K562 (cell line): Measurements from ENCODE around the gene SMCO1. TPM values are rescaled to one million over a fixed set of nuclear protein-coding genes. Genes with fewer than 3 reads are reported as not detected.
A peak's percentile ranks its signal among the peaks of the same experiment; 100 is the strongest.

ENCODE experiments used
- ATAC-seq: fragments of 200-7000 bp; cut with Tn5 transposase; 3 replicates; pipeline ENCODE4 v1.9.1; 2020; ENCODE audit warnings: moderate library complexity
- BruUV-seq: library from RNA; stranded (reverse); fragments of 400-500 nt; replicated peaks from 2 replicates; lab custom pipeline; 2021; lab: Mats Ljungman, UMichigan
- CTCF ChIA-PET: fragments of 300-600 bp; formaldehyde crosslinking; extraction: SDS; loops from one replicate; lab custom pipeline; 2021; ENCODE audit warnings: low intra/inter-chr PET ratio; lab: Yijun Ruan, JAX
- POLR2A ChIA-PET: fragments of 300-600, 350-650 bp; sonication (Branson Sonifier 250); formaldehyde crosslinking; extraction: SDS; loops from one replicate; lab custom pipeline; 2021; ENCODE audit warnings: antibody characterized with exemption, inconsistent platforms; lab: Yijun Ruan, JAX
- DNase-seq, 4 experiments: peaks; one replicate each; pipeline versions ENCODE4 v3.0.0 to v3.0.0-alpha.2; 2011 to 2018; ENCODE audit warnings: low spot score in 3 of 4, mixed read lengths in 3 of 4; ENCODE audit errors: extremely low read depth in 1 of 4
- FAIRE-seq: peaks from 2 replicates; lab custom pipeline; 2011; peaks lifted over from hg19 to GRCh38; lab: Jason Lieb, UNC
- H2AFZ ChIP-seq: 2 replicates; pipeline ENCODE4 v1.6.0; 2011; ENCODE audit warnings: low read depth, low read length, control low read depth, inconsistent platforms
- H3K27ac ChIP-seq: fragments of 200-600 bp; 3 replicates; pipeline ENCODE4 v1.8.0; 2011; ENCODE audit warnings: low read depth, mild to moderate bottlenecking, control low read depth, inconsistent platforms, low read length, moderate library complexity, mixed read lengths; ENCODE audit errors: extremely low read depth
- H3K27me3 ChIP-seq, 2 experiments: fragments of 300-600 bp in 1 of 2; 2 replicates in 1 of 2; 3 replicates in 1 of 2; pipeline versions ENCODE4 v1.6.0 to v1.8.0; 2011; ENCODE audit warnings: inconsistent platforms in 2 of 2, low read length in 2 of 2, mild to moderate bottlenecking in 1 of 2, mixed read lengths in 1 of 2, moderate library complexity in 1 of 2; ENCODE audit not compliant: control insufficient read depth in 2 of 2, insufficient read depth in 2 of 2
- H3K36me3 ChIP-seq: fragments of 300-600 bp; 3 replicates; pipeline ENCODE4 v1.8.0; 2011; ENCODE audit warnings: mild to moderate bottlenecking, low read length, inconsistent platforms; ENCODE audit not compliant: control insufficient read depth, insufficient read depth
- H3K4me1 ChIP-seq, 2 experiments: fragments of 200-600 bp in 1 of 2; replicated peaks in 1 of 2; 2 replicates in 1 of 2; 3 replicates in 1 of 2; pipeline versions ENCODE4 v1.5.1 to v1.8.0; 2011; ENCODE audit warnings: inconsistent platforms in 2 of 2, low read length in 2 of 2, mild to moderate bottlenecking in 1 of 2, mixed read lengths in 1 of 2, moderate library complexity in 1 of 2; ENCODE audit not compliant: control insufficient read depth in 2 of 2, insufficient read depth in 2 of 2
- H3K4me2 ChIP-seq: 2 replicates; pipeline ENCODE4 v1.6.1; 2011; ENCODE audit warnings: low read length, control low read depth, inconsistent platforms, mixed read lengths; ENCODE audit not compliant: insufficient read depth
- H3K4me3 ChIP-seq: fragments of 200-600 bp; sonication (generic), shearing (Covaris generic); 2 replicates; pipeline ENCODE4 v1.5.1; 2016; ENCODE audit warnings: control low read depth, inconsistent platforms
- H3K79me2 ChIP-seq: fragments of 200-600 bp; 3 replicates; pipeline ENCODE4 v1.8.0; 2011; ENCODE audit warnings: low read length, inconsistent platforms; ENCODE audit not compliant: control insufficient read depth, insufficient read depth
- H3K9ac ChIP-seq, 2 experiments: 2 replicates each; pipeline versions ENCODE4 v1.6.0 to v1.6.1; 2011; ENCODE audit warnings: low read depth in 2 of 2, low read length in 2 of 2, control low read depth in 1 of 2, inconsistent platforms in 1 of 2, mild to moderate bottlenecking in 1 of 2, mixed read lengths in 1 of 2; ENCODE audit not compliant: insufficient read depth in 1 of 2
- H3K9me1 ChIP-seq: one replicate; pipeline ENCODE4 v1.6.0; 2011; ENCODE audit warnings: inconsistent platforms, mild to moderate bottlenecking, low read length, moderate library complexity; ENCODE audit not compliant: control insufficient read depth, insufficient read depth
- H3K9me3 ChIP-seq: replicated peaks from 2 replicates; pipeline ENCODE4 v1.5.1; 2011; ENCODE audit warnings: low read depth, low read length, inconsistent platforms; ENCODE audit not compliant: control insufficient read depth, insufficient read depth
- H4K20me1 ChIP-seq: replicated peaks from 2 replicates; pipeline ENCODE4 v1.6.1; 2011; ENCODE audit warnings: low read length, inconsistent platforms, mixed read lengths; ENCODE audit not compliant: control insufficient read depth, insufficient read depth
- BCOR ChIP-seq: fragments of 450-650 bp; IDR thresholded peaks from 2 replicates; pipeline ENCODE4 v1.6.1; 2016
- CSDE1 ChIP-seq, 2 experiments: fragments of 450-650 bp; IDR thresholded peaks; 2 replicates each; pipeline ENCODE4 v1.6.1; 2016; ENCODE audit warnings: mild to moderate bottlenecking in 1 of 2
- L3MBTL2 ChIP-seq: fragments of 450-650 bp; IDR thresholded peaks from 2 replicates; pipeline ENCODE4 v1.6.1; 2016; ENCODE audit warnings: mild to moderate bottlenecking, moderate library complexity
- RBM25 ChIP-seq: fragments of 200-400 bp; formaldehyde crosslinking; IDR thresholded peaks from 2 replicates; pipeline ENCODE4 v1.6.1; 2018; ENCODE audit warnings: low read length, low read depth, moderate library complexity; ENCODE audit not compliant: severe bottlenecking
- SMARCA5 ChIP-seq: fragments of 450-650 bp; IDR thresholded peaks from 2 replicates; pipeline ENCODE4 v1.6.1; 2016
- U2AF1 ChIP-seq: fragments of 200-400 bp; formaldehyde crosslinking; optimal IDR thresholded peaks from 2 replicates; pipeline ENCODE3; 2017; ENCODE audit warnings: mild to moderate bottlenecking, low read depth, low read length, moderate library complexity
- ZNF121 ChIP-seq: sonication (generic); formaldehyde crosslinking; conservative IDR thresholded peaks from 2 replicates; pipeline ENCODE4 v1.8.0; 2022; ENCODE audit warnings: missing genetic modification reagents
- ZNF212 ChIP-seq: fragments of 450-650 bp; formaldehyde crosslinking; IDR thresholded peaks from 2 replicates; pipeline ENCODE4 v1.4.0; 2020; ENCODE audit warnings: mild to moderate bottlenecking
- WGBS: fragments of 100-300 bp; shearing (Covaris generic); methylation state at CpG from one replicate; pipeline ENCODE4 v1.1.6; 2016; ENCODE audit warnings: low coverage, mixed read lengths; ENCODE audit not compliant: insufficient coverage; ENCODE audit errors: missing lambda C conversion rate; 5-methylcytosine and 5-hydroxymethylcytosine counted together
- in situ Hi-C: fragments of 300-500 bp; cut with MboI; formaldehyde crosslinking; loops from 4 replicates; pipeline ENCODE4 v1.15.0; 2018; ENCODE audit warnings: inconsistent platforms, mixed read lengths
- intact Hi-C: fragments of 100-400 bp; cut with micrococcal nuclease; formaldehyde crosslinking; loops from 2 replicates; pipeline ENCODE4 v1.14.2; 2022
- polyA plus RNA-seq, 8 experiments: library from polyadenylated mRNA; depleted of rRNA in 4 of 8; stranded (reverse) in 5 of 8; unstranded in 3 of 8; fragments of >200 nt; fragmentation: Nextera tagmentation in 2 of 8; fragmentation: Illumina TruSeq in 1 of 8; extraction: Ambion mirVana in 2 of 8; extraction: Trizol in 1 of 8; gene quantifications; 2 replicates each; pipeline versions ENCODE4 v1.2.1 to v1.2.3, GENCODE V29; 2011 to 2014; ENCODE audit warnings: inconsistent platforms in 1 of 8, missing spikeins in 1 of 8
- total RNA-seq, 7 experiments: library from RNA; depleted of rRNA in 6 of 7; stranded (reverse); fragments of >200 nt in 6 of 7; fragmentation: Illumina TruSeq in 2 of 7; extraction: Trizol in 2 of 7; gene quantifications; 2 replicates each; pipeline versions ENCODE4 v1.2.1 to v1.2.3, GENCODE V29; 2011 to 2021; ENCODE audit warnings: low replicate concordance in 1 of 7
- TF ChIP-seq, protein P1 (sequence below): fragments of 450-650 bp; IDR thresholded peaks from 2 replicates; pipeline ENCODE4 v1.6.1; 2016; ENCODE audit warnings: missing biosample characterization, missing genetic modification characterization

Gene SMCO1
- total and polyA plus RNA-seq, 9 of the 15 experiments (the other 6 are each of a cell fraction or from before 2014, with no cell fraction given), result 0.05 to 0.35 (median 0.12) TPM; not detected in 5

DNA sequence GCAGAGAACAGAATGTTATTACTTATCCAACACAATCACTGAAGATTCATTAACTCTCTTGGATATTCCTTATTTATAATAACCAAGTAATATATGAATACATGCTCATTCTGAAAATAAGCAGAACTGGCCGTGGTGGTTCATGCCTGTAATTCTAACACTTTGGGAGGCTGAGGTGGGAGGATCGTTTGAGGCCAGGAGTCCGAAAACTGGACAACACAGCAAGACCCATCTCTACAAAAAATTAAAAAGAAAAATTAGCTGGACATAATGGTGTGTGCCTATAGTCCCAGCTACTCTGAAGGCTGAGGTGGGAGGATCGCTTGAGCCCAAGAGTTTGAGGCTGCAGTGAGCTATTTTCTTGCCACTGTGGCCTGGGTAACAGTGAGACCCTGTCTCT is 37.5 kb downstream of the SMCO1 start:
- ChIA-PET POLR2A (interaction anchor here (0.6 to 1.8 kb wide), 3 partner anchors 9 to 218 kb away, joined by 3 to 8 read pairs (median 7); no protein-coding TSS in a partner anchor), CTCF (no interaction called here)
- H3K36me3 ChIP-seq, result peaks cover 87% of the 10 kb centered on the region
- no peaks in the 10 kb centered on the region for H3K9me1 ChIP-seq
- DNase-seq (no peak), ATAC-seq (no peak), FAIRE-seq (no peak)
- no peaks in the 10 kb centered on the region for H3K9me3 ChIP-seq
- in situ Hi-C loops, result no loop called here
- 94% methylated on average over 4 of the region's 4 CpGs for WGBS
- BruUV-seq, result no TSS peak
- intact Hi-C loops, result no loop called here
- H3K27me3 ChIP-seq, result no peaks in the 10 kb centered on the region
- TF ChIP-seq U2AF1, result no peak
- TF ChIP-seq, protein P1, sequence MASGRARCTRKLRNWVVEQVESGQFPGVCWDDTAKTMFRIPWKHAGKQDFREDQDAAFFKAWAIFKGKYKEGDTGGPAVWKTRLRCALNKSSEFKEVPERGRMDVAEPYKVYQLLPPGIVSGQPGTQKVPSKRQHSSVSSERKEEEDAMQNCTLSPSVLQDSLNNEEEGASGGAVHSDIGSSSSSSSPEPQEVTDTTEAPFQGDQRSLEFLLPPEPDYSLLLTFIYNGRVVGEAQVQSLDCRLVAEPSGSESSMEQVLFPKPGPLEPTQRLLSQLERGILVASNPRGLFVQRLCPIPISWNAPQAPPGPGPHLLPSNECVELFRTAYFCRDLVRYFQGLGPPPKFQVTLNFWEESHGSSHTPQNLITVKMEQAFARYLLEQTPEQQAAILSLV (tag), result no peak
- TF ChIP-seq L3MBTL2, result no peak
- no peak for TF ChIP-seq ZNF212 (CRISPR knock-in tag)
- TF ChIP-seq ZNF121 (CRISPR knock-in tag), result peak; percentile 99
- no peak for TF ChIP-seq CSDE1 (IDR thresholded peaks at IDR 0.05)
- peak; percentile 72 for TF ChIP-seq RBM25
- peak; percentile 74 for TF ChIP-seq BCOR
- 0 out of 2 replicates have a peak, but pooled peaks have one; percentile 56 for TF ChIP-seq SMARCA5
- H3K9ac ChIP-seq, result no peak overlapping the region
- 0 out of 3 replicates have a peak, but pooled peaks cover 3% of the 10 kb centered on the region for H3K79me2 ChIP-seq
- H2AFZ ChIP-seq, result no peak overlapping the region
- no peaks in the 10 kb centered on the region for H4K20me1 ChIP-seq
- H3K4me3 ChIP-seq, result no peak overlapping the region
- H3K27ac ChIP-seq, result no peak overlapping the region
- no peak overlapping the region for H3K4me2 ChIP-seq
- no peaks in the 10 kb centered on the region for H3K4me1 ChIP-seq
